Epithelial cell of esophagus (primary cell): ENCODE measurements around the gene AK9.
A peak's percentile ranks its signal among the peaks of the same experiment; 100 is the strongest.

Source experiments
- DNase-seq: peaks from one replicate; pipeline ENCODE4 v3.0.0; 2010; ENCODE audit warnings: low read depth
- H3K4me3 ChIP-seq: 2 replicates; pipeline ENCODE4 v1.5.1; 2011; ENCODE audit warnings: mild to moderate bottlenecking, low read length, control low read depth
- TF ChIP-seq, protein P1 (sequence below): IDR thresholded peaks from 2 replicates; pipeline ENCODE4 v1.5.1; 2011; ENCODE audit warnings: low read depth, mild to moderate bottlenecking, low read length, control low read depth, inconsistent platforms; ENCODE audit not compliant: insufficient read depth; ENCODE audit errors: missing control alignments

The AK9 gene

GRCh38 chr6:109628158-109629000, 62.6 kb downstream of the AK9 start:
- no peak for DNase-seq
- TF ChIP-seq, protein P1, sequence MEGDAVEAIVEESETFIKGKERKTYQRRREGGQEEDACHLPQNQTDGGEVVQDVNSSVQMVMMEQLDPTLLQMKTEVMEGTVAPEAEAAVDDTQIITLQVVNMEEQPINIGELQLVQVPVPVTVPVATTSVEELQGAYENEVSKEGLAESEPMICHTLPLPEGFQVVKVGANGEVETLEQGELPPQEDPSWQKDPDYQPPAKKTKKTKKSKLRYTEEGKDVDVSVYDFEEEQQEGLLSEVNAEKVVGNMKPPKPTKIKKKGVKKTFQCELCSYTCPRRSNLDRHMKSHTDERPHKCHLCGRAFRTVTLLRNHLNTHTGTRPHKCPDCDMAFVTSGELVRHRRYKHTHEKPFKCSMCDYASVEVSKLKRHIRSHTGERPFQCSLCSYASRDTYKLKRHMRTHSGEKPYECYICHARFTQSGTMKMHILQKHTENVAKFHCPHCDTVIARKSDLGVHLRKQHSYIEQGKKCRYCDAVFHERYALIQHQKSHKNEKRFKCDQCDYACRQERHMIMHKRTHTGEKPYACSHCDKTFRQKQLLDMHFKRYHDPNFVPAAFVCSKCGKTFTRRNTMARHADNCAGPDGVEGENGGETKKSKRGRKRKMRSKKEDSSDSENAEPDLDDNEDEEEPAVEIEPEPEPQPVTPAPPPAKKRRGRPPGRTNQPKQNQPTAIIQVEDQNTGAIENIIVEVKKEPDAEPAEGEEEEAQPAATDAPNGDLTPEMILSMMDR: no peak
- H3K4me3 ChIP-seq: no peak overlapping the region

DNA sequence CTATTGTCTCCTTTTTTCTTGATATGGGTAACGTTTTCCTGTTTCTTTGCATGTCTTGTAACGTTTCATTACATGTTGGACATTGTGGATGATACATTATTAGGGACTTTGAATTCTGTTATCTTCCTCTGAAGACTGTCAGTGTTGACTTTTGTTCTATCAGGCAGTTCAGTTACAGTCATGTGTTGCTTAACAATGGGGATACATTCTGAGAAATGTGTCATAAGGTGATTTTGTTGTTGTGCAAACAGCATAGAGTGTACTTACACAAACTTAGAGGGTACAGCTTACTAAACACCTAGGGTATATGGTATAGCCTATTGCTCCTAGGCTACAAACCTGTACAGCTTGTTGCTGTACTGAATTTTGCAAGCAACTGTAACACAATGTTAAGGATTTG, 64.7 kb downstream of the AK9 start:
- H3K4me3 ChIP-seq: no peak overlapping the region
- TF ChIP-seq, protein P1: no peak
- peak; percentile 40 for DNase-seq

- H3K4me3 ChIP-seq: no peak overlapping the region
- no peak for DNase-seq
- TF ChIP-seq, protein P1: no peak
Measured at GRCh38 chr6:109625199-109625598, 65.8 kb downstream of the AK9 start.

DNA sequence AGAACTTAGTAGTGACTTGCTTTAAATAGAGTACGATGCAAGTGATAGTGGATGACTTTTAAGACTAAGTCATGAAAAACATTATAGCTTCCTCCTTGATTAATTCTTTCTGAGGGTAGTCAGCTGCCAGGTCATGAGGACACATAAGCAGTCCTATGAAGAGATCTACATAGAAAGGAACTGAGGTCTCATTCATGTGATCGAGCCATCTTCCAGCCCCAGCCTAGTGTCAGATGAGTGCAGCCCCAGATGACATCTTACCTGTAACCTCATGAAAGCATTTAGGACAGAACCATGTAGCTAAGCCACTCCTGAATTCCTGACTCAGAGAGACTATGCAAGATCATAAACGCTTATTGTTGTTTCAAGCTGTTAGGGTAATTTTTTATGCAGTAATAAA, 67.7 kb downstream of the AK9 start:
- H3K4me3 ChIP-seq: no peak overlapping the region
- DNase-seq: peak; percentile 2
- TF ChIP-seq, protein P1: no peak

GRCh38 chr6:109612268-109612667, 78.7 kb downstream of the AK9 start:
- TF ChIP-seq, protein P1: no peak
- H3K4me3 ChIP-seq: no peak overlapping the region
- no peak for DNase-seq

DNA sequence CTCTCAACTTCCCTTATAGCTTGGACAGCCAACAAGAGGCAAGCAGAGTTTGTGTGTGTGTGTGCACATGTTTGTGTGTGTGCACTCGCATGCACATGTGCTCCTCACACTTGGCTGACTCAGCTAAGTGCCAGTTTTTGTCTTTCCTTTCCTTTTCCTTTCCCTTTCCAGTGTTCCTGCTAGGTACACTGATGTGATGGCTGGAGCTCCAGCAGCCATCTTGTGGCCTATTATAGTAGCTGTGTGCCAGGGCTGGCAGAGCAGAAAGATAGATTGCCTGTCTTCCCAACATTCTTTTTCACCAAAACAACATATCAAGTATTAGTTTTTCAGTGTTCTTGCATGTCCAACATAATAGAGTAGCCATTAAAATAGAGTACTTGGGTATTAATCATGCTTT, 79.5 kb downstream of the AK9 start:
- DNase-seq: no peak
- TF ChIP-seq, protein P1: no peak
- no peak overlapping the region for H3K4me3 ChIP-seq

DNA sequence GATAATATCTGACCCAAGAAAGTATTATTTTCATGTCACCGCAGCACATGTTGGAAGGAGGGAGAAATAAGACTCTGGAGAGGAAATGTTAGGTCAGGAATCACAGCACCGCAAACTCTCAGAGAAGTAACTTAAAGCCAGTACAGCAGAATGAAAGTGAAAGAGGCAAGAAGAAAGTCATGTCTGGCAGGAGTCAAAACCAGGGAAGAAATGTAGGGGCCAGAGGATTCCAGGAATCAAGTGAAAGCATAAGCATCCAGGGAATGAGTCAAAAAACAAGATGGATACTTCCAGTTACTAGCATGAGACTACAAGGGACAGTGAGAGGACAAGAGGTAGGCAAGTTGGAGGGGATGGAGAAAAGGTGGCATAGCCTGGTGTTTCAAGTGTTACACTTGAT, 80.4 kb downstream of the AK9 start:
- no peak for DNase-seq
- H3K4me3 ChIP-seq: no peak overlapping the region
- TF ChIP-seq, protein P1: no peak
